Right ventricle myocardium superior (tissue), 1 donor: ENCODE measurements around the gene SRP68. TPM values are rescaled to one million over a fixed set of nuclear protein-coding genes. Genes with fewer than 3 reads are reported as not detected.

ENCODE experiments used
- ATAC-seq: fragments of 200-7000 bp; cut with Tn5 transposase; one replicate; pipeline ENCODE4 v1.9.1; 2020; ENCODE audit warnings: mild to moderate bottlenecking; ENCODE audit not compliant: poor library complexity
- DNase-seq: peaks from one replicate; pipeline ENCODE4 v3.0.0-alpha.2; 2020
- intact Hi-C: fragments of 100-400 bp; cut with DNase I; formaldehyde crosslinking; loops from one replicate; pipeline ENCODE4 v1.11.2; 2022
- total RNA-seq: library from RNA; stranded (reverse); fragmentation: NEBNext Ultra II Directional; extraction: Animal tissue kit (Norgen Biotek cat#: 25700); gene quantifications from one replicate; pipeline ENCODE4 v1.2.1, GENCODE V29; 2021
- donor health status: DM: no; HTN: yes; CAD: no; lungs with severe emphysema.

The SRP68 gene
- total RNA-seq, 1 donor from 2014 or later: 57.9 TPM

- intact Hi-C loops: no loop called here
- no peak for ATAC-seq
- no peak for DNase-seq
These were observed 19.4 kb upstream of the SRP68 start for GRCh38 chr17:76091526-76092286.

GRCh38 chr17:76090517-76091129, 18.3 kb upstream of the SRP68 start:
- intact Hi-C loops: no loop called here
- no peak for DNase-seq

GRCh38 chr17:76089680-76090516, 17.6 kb upstream of the SRP68 start:
- intact Hi-C loops: no loop called here
- DNase-seq (peak; percentile 53), ATAC-seq (peak; percentile 67)

More at GRCh38 chr17:76090517-76091129, 18.3 kb upstream of the SRP68 start:
- no peak for ATAC-seq

GRCh38 chr17:76088868-76089576, 16.7 kb upstream of the SRP68 start:
- ATAC-seq (no peak), DNase-seq (no peak)
- intact Hi-C loops: no loop called here

- intact Hi-C loops: no loop called here
- ATAC-seq (no peak), DNase-seq (no peak)
These were observed 15.9 kb upstream of the SRP68 start for GRCh38 chr17:76088041-76088867.

GRCh38 chr17:76087531-76087930, 15.2 kb upstream of the SRP68 start:
- DNase-seq (no peak), ATAC-seq (no peak)
- intact Hi-C loops: no loop called here

GRCh38 chr17:76086384-76086783, 14.1 kb upstream of the SRP68 start:
- intact Hi-C loops: no loop called here
- DNase-seq (no peak), ATAC-seq (no peak)

- no peak for ATAC-seq
- intact Hi-C loops: no loop called here
- DNase-seq: no peak
These were observed 13.5 kb upstream of the SRP68 start for GRCh38 chr17:76085731-76086366.

- ATAC-seq: no peak
- no peak for DNase-seq
- intact Hi-C loops: no loop called here
These were observed 12.9 kb upstream of the SRP68 start for GRCh38 chr17:76085066-76085730.

- ATAC-seq (no peak), DNase-seq (no peak)
- intact Hi-C loops: no loop called here
These were observed 11.3 kb upstream of the SRP68 start for GRCh38 chr17:76083536-76084182.

- ATAC-seq: no peak
- intact Hi-C loops: no loop called here
- peak; percentile 47 for DNase-seq
These were observed 10.3 kb upstream of the SRP68 start for GRCh38 chr17:76082326-76083251.

GRCh38 chr17:76081295-76082210, 9.2 kb upstream of the SRP68 start:
- peak; percentile 3 for ATAC-seq

GRCh38 chr17:76080768-76081287, 8.5 kb upstream of the SRP68 start:
- DNase-seq: no peak
- ATAC-seq: peak; percentile 10
- intact Hi-C loops: no loop called here

More at GRCh38 chr17:76081295-76082210, 9.2 kb upstream of the SRP68 start:
- intact Hi-C loops: no loop called here
- DNase-seq: no peak

- peak; percentile 13 for ATAC-seq
- intact Hi-C loops: no loop called here
- no peak for DNase-seq
These were observed 7.8 kb upstream of the SRP68 start for GRCh38 chr17:76079956-76080767.
